Fibroblast of the conjunctiva (primary cell): ENCODE data around the gene EIF3B.
"Not testable (repeated sequence)": the region's sequence is repeated elsewhere in the genome, so short reads cannot be mapped to it uniquely, and the experiment has no call there.

ENCODE experiments used
- DNase-seq: peaks from one replicate; pipeline ENCODE4 v3.0.0-alpha.2; 2010; ENCODE audit warnings: low read depth

The EIF3B gene

DNA sequence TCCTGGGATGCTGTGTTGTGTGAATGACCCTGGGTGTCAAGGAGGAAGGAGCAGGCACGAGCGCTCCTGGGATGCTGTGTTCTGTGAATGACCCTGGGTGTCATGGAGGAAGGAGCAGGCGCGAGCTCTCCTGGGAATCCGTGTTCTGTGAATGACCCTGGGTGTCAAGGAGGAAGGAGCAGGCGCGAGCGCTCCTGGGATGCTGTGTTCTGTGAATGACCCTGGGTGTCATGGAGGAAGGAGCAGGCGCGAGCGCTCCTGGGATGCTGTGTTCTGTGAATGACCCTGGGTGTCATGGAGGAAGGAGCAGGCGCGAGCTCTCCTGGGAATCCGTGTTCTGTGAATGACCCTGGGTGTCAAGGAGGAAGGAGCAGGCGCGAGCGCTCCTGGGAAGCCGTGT, 22.9 kb downstream of the EIF3B start:
- DNase-seq, result not testable (repeated sequence)

DNA sequence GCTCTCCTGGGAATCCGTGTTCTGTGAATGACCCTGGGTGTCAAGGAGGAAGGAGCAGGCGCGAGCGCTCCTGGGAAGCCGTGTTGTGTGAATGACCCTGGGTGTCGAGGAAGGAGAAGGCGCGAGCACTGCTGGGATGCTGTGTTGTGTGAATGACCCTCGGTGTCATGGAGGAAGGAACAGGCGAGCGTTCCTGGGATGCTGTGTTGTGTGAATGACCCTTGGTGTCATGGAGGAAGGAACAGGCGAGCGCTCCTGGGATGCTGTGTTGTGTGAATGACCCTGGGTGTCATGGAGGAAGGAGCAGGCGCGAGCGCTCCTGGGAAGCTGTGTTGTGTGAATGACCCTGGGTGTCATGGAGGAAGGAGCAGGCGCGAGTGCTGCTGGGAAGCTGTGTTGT, 23.5 kb downstream of the EIF3B start:
- not testable (repeated sequence) for DNase-seq

DNA sequence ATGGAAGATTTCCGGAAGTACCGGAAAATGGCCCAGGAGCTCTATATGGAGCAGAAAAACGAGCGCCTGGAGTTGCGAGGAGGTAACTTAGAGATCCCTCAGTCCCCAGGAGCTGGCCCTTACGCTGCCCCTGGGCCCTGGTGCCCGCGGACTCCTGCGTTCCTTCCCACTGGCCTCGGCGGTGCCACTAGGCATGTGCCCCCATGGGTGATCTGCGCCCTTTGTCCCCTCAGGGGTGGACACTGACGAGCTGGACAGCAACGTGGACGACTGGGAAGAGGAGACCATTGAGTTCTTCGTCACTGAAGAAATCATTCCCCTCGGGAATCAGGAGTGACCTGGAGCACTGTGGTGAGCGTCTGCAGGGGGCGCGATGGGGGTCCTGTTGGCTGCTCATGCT, 24.5 kb downstream of the EIF3B start:
- no peak for DNase-seq

DNA sequence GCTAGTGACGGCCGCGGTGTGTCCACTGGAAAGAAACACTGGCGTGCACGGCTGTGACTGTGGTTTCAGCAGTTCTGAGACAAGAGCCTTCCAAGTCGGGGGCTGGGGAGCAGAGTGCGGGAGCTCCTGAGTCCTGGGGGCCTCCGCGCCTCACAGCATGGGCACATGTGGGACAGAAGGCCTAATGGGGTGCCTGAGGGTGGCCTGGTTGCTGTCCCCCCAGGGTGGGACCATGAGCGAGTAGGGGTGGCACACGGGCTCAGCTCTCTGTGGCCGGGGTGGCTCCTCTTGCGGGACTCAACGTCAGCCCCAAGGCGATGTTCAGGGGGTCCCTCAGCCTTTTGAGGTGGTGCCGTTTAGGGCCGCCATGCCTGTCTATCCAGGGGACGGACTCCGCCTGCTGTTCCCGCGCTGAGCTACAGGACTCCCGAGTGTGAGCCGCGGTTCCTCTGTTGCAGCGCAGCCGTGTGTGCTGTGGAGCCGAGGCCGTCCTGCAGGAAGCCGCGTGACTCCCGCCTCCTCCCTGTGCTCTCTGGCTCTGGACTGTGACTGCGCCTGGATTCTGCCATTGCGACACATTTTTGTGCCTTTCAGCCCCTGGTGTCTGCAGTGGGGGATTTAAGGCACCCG, 25.3 kb downstream of the EIF3B start:
- DNase-seq, result no peak

DNA sequence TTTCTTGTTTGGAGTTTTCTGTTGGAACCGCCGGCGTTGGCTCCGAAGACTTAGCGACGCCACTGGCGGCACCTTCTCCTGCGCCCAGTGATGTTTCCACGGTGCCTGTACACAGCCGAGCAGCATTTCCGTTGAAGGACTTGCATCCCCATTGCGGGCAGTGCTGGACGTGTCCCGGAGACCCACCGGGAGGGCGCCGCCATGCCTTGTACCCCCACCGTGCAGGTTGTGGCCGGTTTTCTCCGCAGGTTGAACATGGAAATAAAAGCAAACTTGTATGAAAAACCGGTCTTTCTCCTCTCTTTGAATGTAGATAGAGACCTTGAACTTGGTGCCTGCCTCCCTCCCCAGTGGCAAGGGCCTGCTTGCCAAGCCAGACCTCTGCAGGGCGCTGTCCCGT, 25.8 kb downstream of the EIF3B start:
- DNase-seq, result no peak

DNA sequence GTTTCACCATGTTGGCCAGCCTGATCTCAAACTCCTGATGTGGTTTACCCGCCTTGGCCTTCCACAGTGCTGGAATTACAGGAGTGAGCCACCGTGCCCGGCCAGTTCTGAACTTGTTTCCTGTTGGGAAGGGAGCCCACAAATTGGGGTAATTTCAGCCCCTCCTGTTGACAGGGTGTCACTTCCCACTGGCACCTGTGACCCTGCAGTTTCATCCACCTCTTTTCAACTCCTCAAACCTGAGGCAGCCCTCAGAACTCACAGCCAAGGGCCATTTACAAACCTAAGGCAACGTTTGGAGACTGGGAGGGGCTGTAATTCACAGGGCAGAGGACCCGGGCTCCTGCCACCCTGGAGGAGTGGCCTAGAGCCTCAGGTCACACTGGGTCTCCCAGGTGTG, 26.6 kb downstream of the EIF3B start:
- no peak for DNase-seq

DNA sequence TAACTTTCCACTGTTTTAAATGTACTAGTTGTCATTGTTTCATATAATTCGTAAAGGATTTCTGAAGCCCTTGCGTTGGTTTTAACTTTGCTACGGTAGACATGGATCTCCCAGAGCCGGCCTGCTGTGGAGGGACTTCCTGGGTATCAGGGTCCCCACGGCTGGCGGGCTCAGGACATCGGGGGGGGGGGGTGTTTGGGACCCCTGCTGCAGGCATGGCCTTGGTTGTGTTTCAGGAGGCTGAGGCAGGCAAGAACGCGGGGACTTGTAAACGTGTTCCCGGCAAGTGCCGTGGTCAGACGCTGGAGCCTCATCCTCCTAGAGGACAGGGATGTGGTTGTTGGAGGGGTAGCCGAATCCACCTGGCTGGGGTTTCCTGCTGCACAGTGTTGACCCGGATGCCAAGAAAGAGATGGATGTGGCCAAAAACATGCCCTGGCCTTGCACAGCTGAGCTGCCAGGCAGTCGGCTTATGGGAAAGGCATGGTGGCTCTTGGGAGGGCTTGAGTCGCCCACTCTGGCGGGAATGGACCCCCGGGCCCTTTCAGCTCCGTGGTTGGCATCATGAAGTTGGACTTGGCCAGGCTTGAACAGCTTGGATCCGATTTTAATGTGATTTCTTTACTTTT, 27.4 kb downstream of the EIF3B start:
- no peak for DNase-seq

DNA sequence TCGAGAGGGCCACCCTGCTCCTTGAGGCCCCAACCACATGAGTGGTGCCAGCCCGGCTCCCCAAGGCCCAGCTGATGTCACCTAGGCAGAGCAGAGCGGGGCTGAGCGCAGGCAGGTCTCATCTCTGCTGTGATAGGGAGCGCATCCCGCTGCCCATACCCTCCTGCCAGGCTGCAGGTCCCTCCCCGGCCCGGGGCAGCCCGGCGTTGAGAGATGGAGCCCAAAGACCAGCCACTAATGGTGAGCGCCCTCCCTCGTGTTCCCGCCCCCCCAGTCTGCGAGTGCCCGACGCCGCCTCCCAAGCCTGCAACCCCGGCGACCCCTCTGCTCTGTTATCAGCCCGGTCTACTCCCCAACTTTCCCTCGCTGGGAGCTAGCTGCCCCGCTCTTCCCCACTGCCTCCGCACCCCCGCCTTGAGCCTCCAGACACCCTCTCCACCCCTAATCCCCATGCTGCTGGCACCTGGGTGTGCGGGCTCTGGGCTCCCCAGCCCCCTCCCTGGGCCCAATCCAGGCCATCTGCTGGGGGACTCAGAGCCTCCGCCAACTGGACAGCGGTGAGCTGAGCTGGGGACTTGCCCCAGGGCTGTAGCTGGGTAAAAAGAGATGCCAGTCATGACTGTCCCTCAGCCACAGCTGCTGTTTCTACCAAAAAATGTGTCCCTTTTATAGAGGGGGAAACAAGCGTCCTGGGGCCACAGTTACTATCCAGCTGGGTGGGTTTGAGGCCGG, 29.1 kb downstream of the EIF3B start:
- DNase-seq, result no peak

DNA sequence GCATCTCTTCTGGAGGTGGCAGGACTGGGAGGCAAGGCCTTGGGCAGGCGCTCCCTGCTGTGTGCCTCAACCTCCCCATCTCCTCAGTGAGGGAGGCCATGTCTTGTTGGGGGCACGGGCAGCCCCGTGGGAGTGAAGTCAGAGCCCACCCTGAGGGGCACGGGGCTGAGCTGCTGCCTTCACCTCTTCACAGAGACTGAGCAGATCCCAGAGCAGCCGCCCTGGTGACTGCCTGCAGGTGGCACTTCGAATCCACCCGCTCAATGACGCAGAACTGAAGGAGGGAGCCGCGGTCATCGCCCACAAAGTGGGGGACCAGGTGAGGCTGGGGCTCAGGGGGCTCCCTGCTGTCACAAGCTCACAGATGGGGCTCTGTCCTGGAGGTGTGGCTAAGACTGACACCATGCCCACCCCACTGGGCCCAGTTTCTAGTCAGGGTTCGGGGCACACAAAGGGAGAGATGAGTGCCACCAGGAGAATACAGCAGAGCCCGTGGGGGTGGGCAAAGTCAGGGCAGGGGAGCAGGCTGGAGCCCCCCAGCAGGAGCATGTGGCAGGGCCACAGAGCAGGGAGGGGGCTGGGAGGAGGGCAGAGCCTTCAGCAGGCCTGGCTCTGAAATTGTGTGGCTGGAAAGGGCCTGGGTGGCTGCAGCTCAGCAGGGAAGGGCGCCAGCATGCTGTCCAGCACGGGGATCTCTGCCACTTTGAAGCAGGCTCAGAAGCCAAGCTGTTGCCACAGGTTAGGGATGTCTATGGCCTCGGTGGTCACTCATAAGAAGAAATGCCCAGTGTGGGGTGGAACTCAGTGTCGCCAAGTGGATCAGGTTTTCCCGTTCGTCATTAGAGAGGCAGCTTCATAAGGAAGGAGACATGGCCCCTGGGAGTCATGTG, 30.0 kb downstream of the EIF3B start:
- no peak for DNase-seq

DNA sequence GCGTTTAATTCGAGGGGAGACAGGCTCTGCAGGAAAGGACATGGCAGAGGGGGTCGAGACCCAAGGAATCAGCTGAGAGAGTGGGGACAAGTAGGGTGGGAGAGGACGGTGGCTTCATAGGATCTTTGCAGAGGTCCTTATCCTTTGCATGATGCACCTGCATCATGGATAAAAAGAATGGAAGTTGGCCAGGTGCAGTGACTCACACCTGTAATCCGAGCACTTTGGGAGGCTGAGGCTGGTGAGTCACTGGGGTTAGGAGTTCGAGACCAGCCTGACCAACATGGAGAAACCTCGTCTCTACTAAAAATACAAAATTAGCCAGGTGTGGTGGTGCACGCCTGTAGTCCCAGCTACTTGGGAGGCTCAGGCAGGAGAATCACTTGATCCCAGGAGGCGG, 31.5 kb downstream of the EIF3B start:
- DNase-seq, result not testable (repeated sequence)

DNA sequence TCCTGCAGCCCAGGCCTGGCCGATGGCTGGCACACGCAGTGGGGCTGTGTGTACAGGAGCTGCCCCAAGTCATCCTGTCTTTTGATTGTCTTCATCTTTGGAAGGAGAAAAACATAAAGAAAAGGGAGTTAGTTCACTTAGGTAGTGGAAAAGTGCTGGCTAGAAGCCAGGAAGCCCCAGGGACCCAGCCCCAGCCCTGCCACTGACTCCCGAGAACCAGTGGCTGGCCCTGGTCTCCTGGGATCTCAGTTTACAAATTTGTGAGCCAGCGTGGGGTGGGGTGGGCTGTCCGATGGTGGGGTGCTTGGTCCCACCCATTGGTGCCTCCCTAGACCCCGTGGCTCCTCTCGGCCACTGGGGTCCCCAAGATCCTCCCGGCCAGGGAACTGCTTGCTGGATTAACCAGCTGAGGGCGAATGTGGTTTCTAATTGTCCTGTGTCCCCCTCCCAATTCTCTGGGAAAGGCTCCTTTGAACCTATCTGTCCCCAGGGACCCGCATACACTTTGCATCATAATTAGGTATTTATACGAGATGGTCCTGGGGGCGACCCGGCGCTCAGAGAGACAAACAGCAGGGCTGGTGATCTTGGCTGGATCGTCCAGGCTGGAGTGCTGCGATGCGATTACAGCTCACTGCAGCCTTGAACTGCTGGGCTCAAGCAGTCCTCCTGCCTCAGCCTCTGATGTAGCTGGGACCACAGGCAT, 32.5 kb downstream of the EIF3B start:
- DNase-seq, result no peak

DNA sequence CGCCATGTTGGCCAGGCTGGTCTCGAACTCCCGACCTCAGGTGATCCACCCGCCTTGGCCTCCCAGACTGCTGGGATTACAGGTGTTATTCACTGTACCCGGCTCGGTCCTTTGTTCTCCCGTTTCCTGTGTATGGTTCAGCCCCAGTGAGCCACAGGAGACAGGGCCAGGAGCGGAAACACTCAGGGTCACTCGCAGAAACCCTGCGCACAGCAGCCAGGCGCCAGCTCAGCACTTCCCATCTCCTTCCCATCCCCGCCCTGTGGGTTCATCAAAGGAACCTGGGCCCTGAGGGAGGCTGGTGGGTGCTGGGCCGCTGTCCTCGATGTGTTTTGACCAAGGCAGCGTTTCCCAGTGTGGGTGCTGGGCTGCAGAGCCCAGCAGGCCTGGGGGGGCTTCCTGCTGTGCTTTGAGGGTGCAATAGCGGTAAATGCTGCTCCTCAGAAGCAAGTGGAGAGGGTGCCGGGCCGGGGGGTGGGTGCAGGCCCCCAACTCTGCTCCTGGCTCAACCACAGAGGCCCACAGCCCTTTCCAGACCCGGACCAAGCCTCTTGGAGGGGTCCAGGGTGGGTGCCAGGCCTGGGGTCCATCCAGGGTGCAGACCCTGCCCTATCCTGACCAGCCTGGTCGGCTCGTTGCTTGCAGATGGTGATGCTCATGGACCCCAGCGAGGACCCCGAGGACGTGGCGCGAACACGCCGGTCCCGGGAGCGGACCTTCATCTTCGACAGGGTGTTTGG, 33.4 kb downstream of the EIF3B start:
- no peak for DNase-seq

DNA sequence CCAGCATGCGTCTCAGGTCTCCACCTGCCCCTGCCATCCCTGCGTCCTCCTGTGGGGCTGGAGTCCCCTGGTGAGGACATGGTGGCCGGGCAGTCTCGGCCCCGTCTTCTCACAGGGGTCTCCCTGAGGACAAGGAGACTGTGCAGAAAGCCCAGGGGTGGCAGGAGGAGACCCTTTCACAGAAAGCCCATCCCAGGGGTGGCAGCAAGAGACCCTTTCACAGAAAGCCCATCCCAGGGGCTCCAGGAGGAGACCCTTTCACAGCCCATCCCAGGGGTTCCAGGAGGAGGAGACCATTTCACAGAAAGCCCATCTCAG, 34.0 kb downstream of the EIF3B start:
- DNase-seq, result no peak

DNA sequence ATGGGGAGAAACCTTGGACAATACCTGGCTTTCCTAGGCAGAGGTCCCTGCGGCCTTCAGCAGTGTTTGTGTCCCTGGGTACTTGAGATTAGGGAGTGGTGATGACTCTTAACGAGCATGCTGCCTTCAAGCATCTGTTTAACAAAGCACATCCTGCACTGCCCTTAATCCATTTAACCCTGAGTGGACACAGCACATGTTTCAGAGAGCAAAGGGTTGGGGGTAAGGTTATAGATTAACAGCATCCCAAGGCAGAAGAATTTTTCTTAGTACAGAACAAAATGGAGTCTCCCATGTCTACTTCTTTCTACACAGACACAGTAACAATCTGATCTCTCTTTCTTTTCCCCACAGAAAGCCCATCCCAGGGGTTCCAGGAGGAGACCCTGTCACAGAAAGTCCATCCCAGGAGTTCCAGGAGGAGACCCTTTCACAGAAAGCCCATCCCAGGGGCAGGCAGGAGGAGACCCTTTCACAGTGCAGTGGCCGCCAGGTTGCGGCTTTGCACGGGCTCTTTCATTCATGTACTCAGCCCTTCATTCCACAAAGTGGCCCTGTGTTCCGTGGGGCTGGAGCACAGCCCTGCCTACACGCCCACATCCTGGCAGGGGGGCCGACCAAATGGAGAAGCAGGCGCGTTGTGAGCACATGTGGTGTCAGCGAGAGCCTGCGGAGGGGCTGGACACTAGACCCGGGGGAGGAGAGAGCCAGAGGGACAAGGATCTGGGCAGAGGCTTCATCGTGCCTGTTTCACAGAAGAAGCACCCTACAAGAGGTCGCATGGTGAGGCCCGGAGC, 35.6 kb downstream of the EIF3B start:
- DNase-seq, result not testable (repeated sequence)

DNA sequence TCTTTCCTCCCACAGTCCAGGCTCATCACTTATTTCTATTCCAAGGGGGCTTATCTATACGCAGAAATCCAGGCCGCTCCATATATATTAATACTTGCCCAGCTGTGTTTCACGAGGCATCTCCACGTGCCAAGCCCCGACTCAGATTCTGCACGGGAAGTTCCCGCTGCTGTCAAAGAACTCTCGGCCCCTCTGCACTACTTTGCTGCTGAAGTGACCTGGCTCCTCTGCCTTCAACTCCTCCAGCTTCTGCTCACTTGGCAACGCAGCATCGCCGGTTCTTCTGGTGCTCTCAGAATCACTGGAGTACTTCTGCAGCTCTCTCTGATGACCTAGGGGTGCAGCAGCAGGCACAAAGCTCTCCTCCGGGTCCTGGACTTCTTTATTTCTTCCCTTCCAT, 39.1 kb downstream of the EIF3B start:
- DNase-seq, result no peak

DNA sequence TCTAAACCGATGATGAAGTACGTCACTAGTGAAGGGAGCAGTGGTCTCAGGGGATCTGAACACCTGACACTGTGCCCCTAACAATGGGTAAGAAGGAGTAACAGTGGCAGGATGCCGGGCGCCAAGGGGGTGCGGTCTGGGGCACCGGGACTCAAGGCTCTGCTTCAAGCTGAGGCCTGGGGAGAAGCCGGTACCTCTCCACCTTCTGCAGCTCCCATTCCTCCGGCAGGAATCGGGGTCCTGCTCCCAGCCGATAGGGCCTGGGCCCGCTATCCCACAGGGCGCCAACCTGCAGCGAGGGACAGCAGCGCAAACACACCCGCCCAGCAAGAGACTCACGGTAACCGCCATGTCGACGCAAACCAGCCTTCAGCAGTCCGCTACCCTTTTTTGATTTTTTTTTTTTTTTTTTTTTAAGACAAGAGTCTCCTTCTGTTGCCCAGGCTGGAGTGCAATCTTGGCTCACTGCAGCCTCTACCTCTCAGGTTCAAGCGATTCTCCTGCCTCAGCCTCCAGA, 40.0 kb downstream of the EIF3B start:
- DNase-seq, result no peak

DNA sequence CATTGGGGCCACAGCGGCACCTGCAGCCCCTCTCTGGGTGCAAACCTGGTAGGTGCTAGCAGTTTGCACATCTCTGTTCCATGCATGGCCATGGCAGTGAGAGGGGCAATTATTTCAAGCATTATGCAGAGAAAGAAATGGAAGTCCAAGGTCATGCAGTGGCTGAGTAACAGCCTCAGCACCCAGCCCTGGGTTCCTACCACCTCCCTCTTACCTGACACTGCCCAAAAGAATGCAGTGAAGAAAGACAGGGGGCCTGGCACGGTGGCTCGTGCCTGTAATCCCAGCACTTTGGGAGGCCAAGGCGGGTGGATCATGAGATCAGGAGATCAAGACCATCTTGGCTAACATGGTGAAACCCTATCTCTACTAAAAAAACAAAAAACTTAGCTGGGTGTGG, 43.9 kb downstream of the EIF3B start:
- DNase-seq, result no peak

DNA sequence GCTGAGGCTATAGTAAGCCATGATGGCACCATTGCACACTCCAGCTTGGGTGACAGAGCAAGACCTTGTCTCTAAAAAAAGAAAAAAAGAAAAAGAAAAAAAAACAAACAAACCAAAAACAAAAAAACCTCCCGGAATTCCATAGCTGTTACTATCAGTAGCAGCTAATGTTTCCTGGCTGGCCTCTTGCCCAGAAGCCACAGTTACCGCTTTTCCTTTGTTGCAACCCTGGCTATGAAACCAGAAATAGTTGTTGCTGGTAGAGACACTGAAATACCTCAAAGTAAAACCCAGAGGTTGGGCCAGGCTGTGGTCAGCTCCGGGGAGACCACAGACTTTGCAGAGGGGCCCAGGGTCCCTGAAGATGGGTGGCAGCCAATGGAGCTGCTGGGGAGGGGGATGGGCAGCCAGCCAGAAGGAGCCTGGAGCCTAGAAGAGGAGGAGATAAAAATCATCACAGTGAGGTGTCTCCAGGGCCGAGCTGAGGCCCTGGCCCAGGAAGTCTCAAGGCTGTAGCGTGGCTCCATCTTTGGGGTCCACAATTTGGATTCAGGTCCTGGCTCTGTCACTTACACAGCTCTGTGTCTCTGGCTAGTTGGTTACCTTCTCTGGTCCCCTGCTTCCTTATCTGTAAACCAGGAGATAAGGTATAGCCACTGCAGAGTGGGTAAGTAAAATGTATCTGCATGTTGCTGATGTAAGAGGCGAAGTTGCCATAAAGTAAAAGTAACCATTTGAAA, 45.4 kb downstream of the EIF3B start:
- peak; percentile 88 for DNase-seq

DNA sequence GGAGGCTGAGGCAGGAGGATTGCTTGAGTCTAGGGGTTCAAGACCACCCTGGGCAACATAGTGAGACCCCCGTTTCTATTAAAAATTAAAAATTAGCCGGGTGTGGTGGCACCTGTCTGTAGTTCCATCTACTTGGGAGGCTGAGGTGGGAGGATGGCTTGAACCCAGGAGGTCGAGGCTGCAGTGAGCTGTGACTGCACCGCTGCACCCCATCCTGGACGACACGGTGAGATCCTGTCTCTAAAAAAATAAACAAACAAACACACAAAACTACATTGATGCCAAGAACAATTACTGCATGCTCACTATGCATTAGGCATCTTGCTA, 48.0 kb downstream of the EIF3B start:
- no peak for DNase-seq
